ENCODE data around the gene TIMM13.
"Not testable (repeated sequence)": the region's sequence is repeated elsewhere in the genome, so short reads cannot be mapped to it uniquely, and the experiment has no call there.

Gene TIMM13

DNA sequence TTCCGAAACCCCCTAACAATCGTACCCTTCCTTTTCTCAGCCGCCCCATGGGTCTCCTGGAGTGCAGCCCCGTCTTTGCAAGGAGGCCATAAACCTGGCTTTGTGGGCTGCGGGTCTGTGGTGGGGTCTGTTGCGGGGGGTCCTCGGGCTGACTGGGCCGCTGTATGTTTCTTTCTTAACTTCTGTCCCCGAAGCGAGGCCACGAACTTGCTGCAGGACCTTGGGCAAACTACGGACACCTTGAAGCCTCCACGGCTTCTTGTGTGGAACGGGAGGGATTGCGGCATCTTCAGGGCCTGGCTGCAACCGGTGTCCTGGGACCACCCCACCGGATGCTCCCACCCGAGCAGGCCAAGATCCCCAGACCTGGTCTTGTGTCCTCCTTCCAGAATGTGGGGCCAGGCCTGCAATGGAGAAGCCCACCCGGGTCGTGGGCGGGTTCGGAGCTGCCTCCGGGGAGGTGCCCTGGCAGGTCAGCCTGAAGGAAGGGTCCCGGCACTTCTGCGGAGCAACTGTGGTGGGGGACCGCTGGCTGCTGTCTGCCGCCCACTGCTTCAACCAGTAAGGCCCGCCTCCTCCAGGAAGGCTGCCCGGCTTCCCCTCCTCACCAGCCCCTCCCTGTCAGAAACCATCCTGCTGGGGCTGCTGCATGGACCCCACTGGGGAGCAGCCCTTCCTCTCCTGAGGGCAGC is 12.0 kb downstream of the TIMM13 start:
- DNase-seq (ENCODE audit: low read depth), result no peak

GRCh38 chr19:2413629-2414028 is 13.8 kb downstream of the TIMM13 start:
- DNase-seq (ENCODE audit: low read depth), result no peak

DNA sequence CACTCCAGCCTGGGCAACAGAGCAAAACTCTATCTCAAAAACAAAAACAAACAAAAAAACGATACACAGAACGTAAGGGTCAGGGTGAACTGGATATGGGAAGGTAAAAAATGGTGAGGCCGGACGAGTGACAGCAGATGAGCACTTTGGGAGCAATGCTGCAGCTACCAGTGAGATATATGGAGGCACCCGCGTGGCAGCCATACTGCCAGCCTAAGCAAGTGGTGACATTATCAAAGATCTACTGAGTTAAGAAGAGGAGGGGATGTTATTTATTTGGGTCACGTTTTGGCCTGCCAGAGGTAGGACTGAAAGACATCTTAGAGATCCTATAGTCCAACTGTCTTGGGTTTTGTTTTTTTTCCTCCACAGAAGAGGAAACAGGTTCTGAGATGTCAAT is 14.2 kb downstream of the TIMM13 start:
- DNase-seq (ENCODE audit: low read depth), result no peak

GRCh38 chr19:2412449-2412848 is 14.9 kb downstream of the TIMM13 start:
- DNase-seq (ENCODE audit: low read depth), result no peak

GRCh38 chr19:2411709-2412108 is 15.7 kb downstream of the TIMM13 start:
- DNase-seq (ENCODE audit: low read depth), result no peak

DNA sequence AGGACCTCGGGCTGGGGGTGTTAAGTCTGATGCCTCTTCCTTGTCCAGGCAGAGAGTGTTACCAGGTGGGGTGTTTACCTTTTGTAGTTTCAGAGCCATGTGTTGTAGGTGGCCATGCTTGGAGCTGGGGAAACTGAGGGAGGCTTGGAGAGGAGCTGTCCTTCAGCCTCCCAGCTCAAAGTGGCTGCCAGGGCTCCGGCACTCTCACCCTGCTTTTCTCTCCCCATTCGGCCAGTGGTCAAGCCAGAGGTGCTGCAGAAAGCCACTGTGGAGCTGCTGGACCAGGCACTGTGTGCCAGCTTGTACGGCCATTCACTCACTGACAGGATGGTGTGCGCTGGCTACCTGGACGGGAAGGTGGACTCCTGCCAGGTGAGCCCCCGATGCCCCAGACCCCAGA is 17.4 kb downstream of the TIMM13 start:
- no peak for DNase-seq (ENCODE audit: low read depth)

DNA sequence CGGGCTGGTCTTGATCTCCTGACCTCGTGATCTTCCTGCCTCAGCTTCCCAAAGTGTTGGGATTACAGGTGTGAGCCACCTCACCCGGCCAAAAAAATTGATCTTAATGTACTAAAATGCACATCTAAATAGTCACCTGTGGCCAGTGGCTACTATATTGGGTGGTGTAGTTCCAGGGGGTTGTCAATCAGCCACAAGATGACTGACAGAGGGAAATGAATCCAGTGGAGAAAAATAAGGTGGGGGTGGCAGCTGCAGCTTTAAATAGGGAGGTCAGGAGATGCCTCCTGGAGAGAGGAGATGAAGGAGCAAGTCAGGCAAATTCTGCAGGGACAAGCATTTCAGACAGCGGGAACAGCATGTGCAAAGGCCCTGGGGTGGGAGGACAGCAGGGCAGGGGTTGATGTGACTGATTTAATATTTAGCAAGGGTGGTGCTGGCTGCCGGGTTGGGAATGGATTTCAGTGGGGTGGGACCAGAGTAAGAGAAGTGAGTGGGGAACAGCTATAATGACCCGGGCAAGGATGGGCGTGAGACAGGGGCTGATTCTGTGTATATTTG is 18.0 kb downstream of the TIMM13 start:
- no peak for DNase-seq (ENCODE audit: low read depth)

GRCh38 chr19:2408247-2408646 is 19.1 kb downstream of the TIMM13 start:
- no peak for DNase-seq (ENCODE audit: low read depth)

DNA sequence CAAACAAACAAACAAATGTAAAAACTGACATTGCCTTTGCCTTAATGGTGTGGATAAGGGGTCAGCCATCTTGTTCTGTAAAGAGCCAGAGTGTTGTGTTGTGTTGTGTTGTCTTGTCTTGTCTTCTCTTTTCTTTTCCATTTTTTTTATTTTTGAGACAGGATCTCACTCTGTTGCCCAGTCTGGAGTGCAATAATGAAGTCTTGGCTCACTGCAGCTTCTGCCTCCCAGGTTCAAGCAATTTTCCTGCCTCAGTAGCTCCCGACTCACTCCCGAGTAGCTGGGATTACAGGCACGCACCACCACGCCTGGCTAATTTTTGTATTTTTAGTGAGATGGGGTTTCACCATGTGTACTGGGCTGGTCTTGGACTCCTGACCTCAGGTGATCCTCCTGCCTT is 27.8 kb downstream of the TIMM13 start:
- DNase-seq (ENCODE audit: low read depth), result no peak

- DNase-seq (ENCODE audit: low read depth), result no peak
These were observed 28.6 kb downstream of the TIMM13 start for GRCh38 chr19:2398735-2399305.

- DNase-seq (ENCODE audit: low read depth), result not testable (repeated sequence)
These were observed 30.2 kb downstream of the TIMM13 start for GRCh38 chr19:2397173-2397572.

DNA sequence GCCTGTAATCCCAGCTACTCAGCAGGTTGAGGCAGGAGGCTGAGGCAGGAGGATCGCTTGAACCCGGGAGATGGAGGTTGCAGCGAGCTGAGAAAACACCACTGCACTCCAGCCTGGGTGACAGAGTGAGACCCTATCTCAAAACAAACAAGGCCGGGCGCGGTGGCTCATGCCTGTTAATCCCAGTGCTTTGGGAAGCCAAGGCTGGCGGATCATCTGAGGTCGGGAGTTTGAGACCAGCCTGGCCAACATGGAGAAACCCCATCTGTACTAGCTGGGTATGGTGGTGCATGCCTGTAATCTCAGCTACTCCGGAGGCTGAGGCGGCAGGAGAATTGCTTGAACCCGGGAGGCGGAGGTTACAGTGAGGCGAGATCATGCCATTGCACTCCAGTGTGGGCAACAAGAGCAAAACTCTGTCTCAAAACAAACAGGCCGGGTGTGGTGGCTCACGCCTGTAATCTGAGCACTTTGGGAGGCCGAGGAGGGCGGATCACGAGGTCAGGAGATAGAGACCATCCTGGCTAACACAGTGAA is 32.0 kb downstream of the TIMM13 start:
- not testable (repeated sequence) for DNase-seq (ENCODE audit: low read depth)

DNA sequence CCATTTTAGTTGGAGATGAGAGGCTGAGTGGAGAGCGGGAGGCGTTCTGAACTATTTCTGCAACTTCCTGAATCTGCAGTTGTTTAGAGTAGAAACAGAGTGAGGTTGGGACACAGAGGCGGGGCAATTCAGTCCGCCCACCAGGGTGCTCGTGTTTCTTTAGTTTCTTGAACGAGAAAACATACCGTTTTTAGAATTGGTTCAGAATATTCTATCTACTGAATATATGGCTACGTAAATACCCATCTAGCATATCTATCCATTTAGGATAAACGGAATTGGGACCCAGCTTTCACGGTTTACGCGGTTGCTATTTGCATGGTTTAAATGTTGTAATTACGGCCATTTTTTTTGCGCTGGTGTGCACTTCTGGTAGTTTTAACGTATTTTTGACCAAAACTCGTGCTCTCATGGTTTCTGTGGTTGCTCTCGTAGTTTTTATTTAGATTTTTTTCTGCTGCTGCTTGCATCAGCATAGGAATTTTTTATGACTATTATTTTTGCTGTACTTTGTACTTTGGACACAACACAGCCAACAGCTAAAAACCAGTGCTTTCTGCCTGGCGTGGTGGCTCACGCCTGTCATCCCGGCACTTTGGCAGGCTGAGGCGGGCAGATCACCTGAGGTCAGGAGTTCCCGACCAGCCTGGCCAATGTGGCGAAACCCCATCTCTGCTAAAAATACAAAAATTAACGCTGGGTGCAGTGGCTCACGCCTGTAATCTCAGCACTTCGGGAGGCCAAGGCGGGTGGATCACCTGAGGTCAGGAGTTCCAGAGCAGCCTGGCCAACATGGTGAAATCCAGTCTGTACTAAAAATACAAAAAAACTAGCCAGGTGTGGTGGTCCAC is 32.7 kb downstream of the TIMM13 start:
- DNase-seq (ENCODE audit: low read depth), result no peak

GRCh38 chr19:2394054-2394441 is 33.3 kb downstream of the TIMM13 start:
- no peak for DNase-seq (ENCODE audit: low read depth)

DNA sequence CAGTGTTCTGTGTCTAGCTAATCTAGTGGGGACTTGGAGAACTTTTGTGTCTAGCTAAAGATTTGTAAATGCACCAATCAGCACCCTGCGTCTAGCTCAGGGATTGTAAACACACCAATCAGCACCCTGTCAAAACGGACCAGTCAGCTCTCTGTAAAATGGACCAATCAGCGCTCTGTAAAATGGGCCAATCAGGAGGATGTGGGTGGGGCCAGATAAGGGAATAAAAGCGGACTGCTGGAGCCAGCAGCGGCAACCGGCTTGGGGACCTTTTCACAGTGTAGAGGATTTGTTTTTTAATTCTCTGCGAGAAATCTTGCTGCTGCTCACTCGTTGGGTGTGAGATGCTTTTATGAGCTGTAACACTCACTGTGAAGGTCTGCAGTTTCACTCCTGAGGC is 34.5 kb downstream of the TIMM13 start:
- DNase-seq (ENCODE audit: low read depth), result not testable (repeated sequence)

DNA sequence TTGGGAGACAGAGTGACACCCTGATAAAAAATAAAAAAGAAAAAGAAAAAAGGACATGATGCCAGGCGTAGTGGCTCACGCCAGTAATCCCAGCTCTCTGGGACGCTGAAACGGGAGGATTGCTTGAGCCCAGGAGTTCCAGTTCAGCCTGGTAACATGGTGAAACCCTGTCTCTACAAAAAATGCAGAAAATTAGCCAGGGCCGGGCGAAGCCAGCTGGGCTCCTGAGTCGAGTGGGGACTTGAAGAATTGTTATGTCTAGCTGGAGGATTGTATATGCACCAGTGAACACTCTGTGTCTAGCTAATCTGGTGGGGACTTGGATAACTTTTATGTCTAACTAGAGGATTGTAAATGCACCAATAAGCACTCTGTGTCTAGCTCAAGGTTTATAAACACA is 35.0 kb downstream of the TIMM13 start:
- no peak for DNase-seq (ENCODE audit: low read depth)

- no peak for DNase-seq (ENCODE audit: low read depth)
These were observed 36.2 kb downstream of the TIMM13 start for GRCh38 chr19:2391118-2391725.

GRCh38 chr19:2389594-2389993 is 37.8 kb downstream of the TIMM13 start:
- no peak for DNase-seq (ENCODE audit: low read depth)

GRCh38 chr19:2387367-2388288 is 39.8 kb downstream of the TIMM13 start:
- DNase-seq (ENCODE audit: low read depth), result no peak

DNA sequence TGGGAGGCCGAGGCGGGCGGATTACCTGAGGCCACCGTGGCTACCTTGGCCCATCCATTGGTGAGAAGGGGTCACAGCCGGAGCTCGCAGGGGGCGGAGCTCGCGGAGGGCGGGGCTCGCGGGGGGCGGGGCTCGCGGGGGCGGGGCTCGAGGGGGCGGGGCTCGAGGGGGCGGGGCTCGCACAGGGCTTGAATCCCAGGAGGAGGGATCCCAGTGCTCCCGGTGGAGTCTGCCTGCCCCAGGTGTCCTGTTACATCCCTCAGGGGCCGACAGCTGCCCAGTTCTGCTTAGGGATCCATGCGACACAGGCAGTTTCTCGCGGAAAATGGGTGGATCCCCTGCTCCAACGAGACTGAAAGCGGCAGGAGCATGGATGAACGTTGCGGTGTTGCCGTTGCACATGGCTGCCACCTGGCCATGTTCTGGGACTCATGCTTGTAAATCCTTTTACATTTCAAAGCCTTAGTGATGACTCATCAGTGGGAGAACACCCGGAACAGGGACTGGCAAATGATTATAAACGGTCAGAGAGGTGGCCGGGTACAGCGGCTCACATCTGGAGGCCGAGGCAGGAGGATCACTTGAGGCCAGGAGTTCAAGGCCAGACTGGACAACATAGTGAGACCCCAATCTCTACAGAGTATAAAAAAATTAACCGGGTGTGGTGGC is 42.2 kb downstream of the TIMM13 start:
- no peak for DNase-seq (ENCODE audit: low read depth)

Data from activated T-cell treated with anti-CD3 and anti-CD28 coated beads for 1 hour (primary cell).